ENCODE results near the gene GRIN2C. TPM values are rescaled to one million over a fixed set of nuclear protein-coding genes. Genes with fewer than 3 reads are reported as not detected.

GRIN2C gene
- total RNA-seq, 2 experiments from 2014 or later, result not detected

Other genes with a start within 250 kb of the GRIN2C start
- gene CD300E, start 236.1 kb downstream of the GRIN2C start, total RNA-seq, result not detected
- gene CD300LF, start 147.0 kb downstream of the GRIN2C start, total RNA-seq, result not detected
- 1 to 10 TPM; 2.7 to 3.5 TPM for gene RAB37, start 122.6 kb downstream of the GRIN2C start, total RNA-seq
- gene NHERF1, start 111.3 kb downstream of the GRIN2C start, total RNA-seq, result 100 to 1,000 TPM; 115 to 170 TPM
- gene NAT9, start 83.5 kb downstream of the GRIN2C start, total RNA-seq, result 10 to 100 TPM; 23.7 to 39.6 TPM
- gene FDXR, start 13.1 kb upstream of the GRIN2C start, total RNA-seq, result 10 to 100 TPM; 19.1 to 21.3 TPM
- not detected for gene FADS6, start 33.7 kb upstream of the GRIN2C start, total RNA-seq
- gene USH1G, start 63.4 kb upstream of the GRIN2C start, total RNA-seq, result not detected
- not detected for gene OTOP2, start 64.4 kb upstream of the GRIN2C start, total RNA-seq
- not detected for gene OTOP3, start 76.0 kb upstream of the GRIN2C start, total RNA-seq
- gene HID1, start 112.9 kb upstream of the GRIN2C start, total RNA-seq, result 1 to 10 TPM; 1.6 TPM
- gene CDR2L, start 127.7 kb upstream of the GRIN2C start, total RNA-seq, result under 1 TPM; 0.89 to 0.91 TPM
- 10 to 100 TPM; 64.6 to 66.5 TPM for gene MRPL58, start 152.8 kb upstream of the GRIN2C start, total RNA-seq
- gene ATP5PD, start 187.1 kb upstream of the GRIN2C start, total RNA-seq, result 100 to 1,000 TPM; 194 to 237 TPM
- 10 to 100 TPM; 15.3 to 16.7 TPM for gene KCTD2, start 187.3 kb upstream of the GRIN2C start, total RNA-seq
- gene SLC16A5, start 228.1 kb upstream of the GRIN2C start, total RNA-seq, result 1 to 10 TPM; 6.0 to 6.5 TPM

Data from activated CD4-positive, alpha-beta T cell treated with anti-CD3 and anti-CD28 coated beads for 36 hours (primary cell).